ENCODE measurements around the gene LRRN3.
A peak's percentile ranks its signal among the peaks of the same experiment; 100 is the strongest.

The LRRN3 gene

DNA sequence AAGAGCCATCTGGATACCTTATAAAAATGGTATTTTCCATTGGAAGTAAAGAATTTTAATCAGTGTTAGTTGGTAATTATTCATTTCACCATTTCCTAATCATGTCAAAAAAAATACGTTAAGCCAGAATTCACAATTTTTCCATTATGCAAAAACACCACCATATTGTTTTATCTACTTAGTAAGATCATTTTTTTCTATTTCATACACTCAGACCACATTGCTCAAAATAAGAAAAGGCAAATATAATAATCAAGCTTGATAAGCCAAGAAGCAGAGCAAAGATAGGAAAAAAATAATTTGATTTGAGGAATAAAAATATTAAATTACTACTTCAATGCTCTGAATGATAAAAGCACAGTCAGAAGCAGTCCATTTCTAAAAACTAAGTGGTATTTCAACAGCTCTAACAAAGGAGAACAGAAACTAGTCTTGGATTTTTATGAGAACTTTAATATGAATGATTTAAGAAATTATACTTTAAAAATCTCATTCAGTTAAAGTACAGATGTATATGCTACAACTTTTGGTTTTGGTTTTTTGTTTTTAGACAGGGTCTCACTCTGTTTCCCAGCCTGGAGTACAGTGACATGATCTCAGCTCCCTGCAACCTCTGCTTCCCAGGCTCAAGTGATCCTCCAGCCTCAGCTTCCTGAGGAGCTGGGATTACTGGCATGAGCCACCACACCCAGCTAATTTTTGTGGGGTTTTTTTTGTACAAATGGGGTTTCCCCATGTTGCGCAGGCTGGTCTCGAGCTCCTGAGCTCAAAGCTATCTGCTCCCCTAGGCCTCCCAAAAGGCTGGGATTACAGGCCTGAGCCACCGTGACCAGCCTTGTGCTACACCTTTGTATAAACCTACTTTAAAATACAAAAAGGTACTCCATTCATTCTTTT, 46.6 kb downstream of the LRRN3 start:
- Mint-ChIP-seq H3K9me3 (no peaks in the 10 kb centered on the region), H3K4me1 (ENCODE audit: low read depth in 2 of 2) (peaks cover 8 to 14% of the 10 kb centered on the region in 2 donors)

GRCh38 chr7:111138193-111138569, 47.3 kb downstream of the LRRN3 start:
- H3K27me3 Mint-ChIP-seq: no peaks in the 10 kb centered on the region
- peak; percentile 92 for ATAC-seq (replicated peaks)
- peak overlapping the region; percentile 83 to 95 for H3K27ac Mint-ChIP-seq
- peak overlapping the region; percentile 34 to 60 for H3K4me3 Mint-ChIP-seq
- no peaks in the 10 kb centered on the region for H3K36me3 Mint-ChIP-seq (ENCODE audit: insufficient read depth)
- DNase-seq: peak; percentile 26 to 35 (median 34)
- H3K9me3 Mint-ChIP-seq: no peaks in the 10 kb centered on the region
- peaks cover 8 to 14% of the 10 kb centered on the region in 2 donors for H3K4me1 Mint-ChIP-seq (ENCODE audit: low read depth in 2 of 2)

More for the DNA sequence above, 46.6 kb downstream of the LRRN3 start:
- DNase-seq (peak in 2 of 3 experiments; percentile 2 to 6), ATAC-seq (replicated peaks) (peak; percentile 66)
- peak overlapping the region; percentile 83 to 95 for H3K27ac Mint-ChIP-seq
- peak overlapping the region; percentile 34 to 60 for H3K4me3 Mint-ChIP-seq
- no peaks in the 10 kb centered on the region for H3K27me3 Mint-ChIP-seq
- no peaks in the 10 kb centered on the region for H3K36me3 Mint-ChIP-seq (ENCODE audit: insufficient read depth)

DNA sequence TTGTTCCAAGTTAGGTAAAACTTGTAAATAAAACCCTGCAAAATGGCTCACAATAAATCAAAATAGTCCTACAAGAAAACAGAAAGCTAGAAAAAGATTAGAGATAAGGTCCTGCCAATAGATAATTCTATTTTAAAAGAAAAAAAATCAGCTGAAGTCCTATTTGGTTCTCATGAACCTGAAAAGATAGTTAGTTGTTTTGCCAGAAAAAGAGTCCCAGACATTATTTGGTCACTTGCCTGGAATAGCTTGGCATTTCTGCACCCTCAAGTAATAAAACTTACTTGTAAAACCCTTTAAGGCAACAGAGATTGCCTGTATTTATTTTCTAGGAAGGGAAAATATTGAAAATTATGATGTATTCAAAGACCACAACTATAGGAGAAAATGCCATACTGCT, 47.7 kb downstream of the LRRN3 start:
- Mint-ChIP-seq H3K4me3 (peak overlapping the region; percentile 34 to 60), H3K27me3 (no peaks in the 10 kb centered on the region), H3K36me3 (ENCODE audit: insufficient read depth) (no peaks in the 10 kb centered on the region), H3K4me1 (ENCODE audit: low read depth in 2 of 2) (peaks cover 8 to 14% of the 10 kb centered on the region in 2 donors), H3K9me3 (no peaks in the 10 kb centered on the region), H3K27ac (peak overlapping the region; percentile 83 to 95)
- no peak for ATAC-seq (replicated peaks)
- no peak for DNase-seq

GRCh38 chr7:111140091-111140865, 49.4 kb downstream of the LRRN3 start:
- H3K4me1 Mint-ChIP-seq (ENCODE audit: low read depth in 2 of 2): peaks cover 8 to 14% of the 10 kb centered on the region in 2 donors
- no peaks in the 10 kb centered on the region for H3K9me3 Mint-ChIP-seq
- H3K27me3 Mint-ChIP-seq: no peaks in the 10 kb centered on the region
- no peak overlapping the region for H3K4me3 Mint-ChIP-seq
- H3K27ac Mint-ChIP-seq: no peak overlapping the region
- ATAC-seq (replicated peaks) (no peak), DNase-seq (no peak)
- H3K36me3 Mint-ChIP-seq (ENCODE audit: insufficient read depth): no peaks in the 10 kb centered on the region

DNA sequence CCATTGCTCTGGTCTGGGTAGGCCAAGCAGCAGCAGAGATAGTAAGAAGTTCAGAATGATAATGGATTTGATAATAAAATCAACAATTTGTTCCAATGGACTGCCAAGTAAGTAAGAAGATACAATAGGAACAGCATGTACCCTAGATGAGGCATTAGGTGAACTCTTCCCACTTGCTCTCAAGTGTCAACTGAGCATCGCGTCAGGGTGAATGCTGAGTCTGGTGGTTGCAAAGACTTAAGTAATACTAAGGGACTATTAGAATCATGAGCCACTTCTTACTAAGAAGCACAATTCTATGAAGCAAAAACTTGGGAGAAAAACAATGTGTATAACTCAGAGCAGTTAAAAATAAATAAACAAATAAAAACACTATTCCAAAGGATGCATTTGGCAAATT, 54.5 kb downstream of the LRRN3 start:
- ATAC-seq (replicated peaks) (no peak), DNase-seq (no peak)
- Mint-ChIP-seq H3K36me3 (ENCODE audit: insufficient read depth) (no peaks in the 10 kb centered on the region), H3K27ac (no peak overlapping the region), H3K4me1 (ENCODE audit: low read depth in 2 of 2) (no peaks in the 10 kb centered on the region), H3K9me3 (no peaks in the 10 kb centered on the region), H3K27me3 (no peaks in the 10 kb centered on the region), H3K4me3 (no peak overlapping the region)

DNA sequence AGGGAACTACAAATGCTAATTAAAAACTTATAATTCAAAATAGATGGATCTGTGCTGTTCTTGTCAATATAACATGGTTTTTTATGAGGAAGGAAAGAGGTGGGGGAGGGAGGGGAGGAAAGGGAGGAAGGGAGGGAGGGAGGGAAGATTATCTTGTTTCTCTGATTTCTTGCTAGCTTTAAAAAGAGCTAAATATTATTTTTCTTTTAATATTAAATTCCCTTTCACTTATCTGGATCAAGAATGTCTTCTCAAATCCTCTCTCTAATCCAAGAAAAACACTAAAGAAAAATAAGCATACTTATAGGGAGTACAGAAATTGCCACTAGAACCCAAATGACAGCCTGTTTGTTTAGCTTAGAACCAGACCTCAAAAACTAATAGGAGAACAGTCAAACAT, 55.2 kb downstream of the LRRN3 start:
- no peak for ATAC-seq (replicated peaks)
- Mint-ChIP-seq H3K4me3 (no peak overlapping the region), H3K4me1 (ENCODE audit: low read depth in 2 of 2) (no peaks in the 10 kb centered on the region), H3K27ac (no peak overlapping the region), H3K9me3 (no peaks in the 10 kb centered on the region), H3K27me3 (no peaks in the 10 kb centered on the region), H3K36me3 (ENCODE audit: insufficient read depth) (no peaks in the 10 kb centered on the region)
- DNase-seq: no peak

DNA sequence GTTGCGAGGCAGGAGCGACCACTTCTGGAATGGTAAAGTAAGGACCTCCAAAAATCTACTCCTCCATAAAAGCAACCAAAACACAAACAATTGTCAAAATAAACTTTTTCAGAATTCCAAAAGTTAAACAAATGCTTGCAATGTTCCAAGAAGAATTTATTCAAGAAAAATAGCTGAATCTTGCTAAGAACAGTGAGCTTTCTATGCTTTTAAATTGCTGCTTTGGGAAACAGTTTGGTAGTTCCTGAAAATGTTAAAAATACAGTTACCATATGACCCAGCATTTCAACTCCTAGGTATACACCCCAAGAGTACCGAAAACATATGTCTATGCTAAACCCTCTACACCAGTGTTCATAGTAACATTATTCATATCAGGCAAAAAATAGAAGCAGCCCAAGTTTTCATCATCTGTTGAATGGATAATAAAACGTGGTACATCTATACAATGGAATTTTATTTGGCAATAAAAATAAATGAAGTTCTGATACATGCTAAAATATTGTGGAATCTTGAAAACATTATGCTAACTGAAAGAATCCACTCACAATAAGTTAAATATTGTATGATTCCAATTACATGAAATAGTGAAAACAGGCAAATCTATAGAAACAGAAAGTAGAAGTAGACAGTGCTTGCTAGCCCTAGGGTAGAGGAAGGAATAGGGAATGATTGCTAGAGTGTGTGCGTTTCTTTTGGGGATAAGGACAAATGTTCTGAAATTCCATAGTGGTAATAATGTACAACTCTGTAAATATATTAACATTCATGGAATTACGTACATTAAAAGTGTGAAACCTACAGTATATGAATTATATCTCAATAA, 57.0 kb downstream of the LRRN3 start:
- no peaks in the 10 kb centered on the region for H3K4me1 Mint-ChIP-seq (ENCODE audit: low read depth in 2 of 2)
- ATAC-seq (replicated peaks) (no peak), DNase-seq (no peak)
- H3K9me3 Mint-ChIP-seq: no peaks in the 10 kb centered on the region
- no peak overlapping the region for H3K4me3 Mint-ChIP-seq
- H3K27me3 Mint-ChIP-seq: no peaks in the 10 kb centered on the region
- no peak overlapping the region for H3K27ac Mint-ChIP-seq
- H3K36me3 Mint-ChIP-seq (ENCODE audit: insufficient read depth): no peaks in the 10 kb centered on the region

GRCh38 chr7:111150709-111151108, 59.8 kb downstream of the LRRN3 start:
- Mint-ChIP-seq H3K36me3 (ENCODE audit: insufficient read depth) (no peaks in the 10 kb centered on the region), H3K9me3 (no peaks in the 10 kb centered on the region), H3K4me1 (ENCODE audit: low read depth in 2 of 2) (no peaks in the 10 kb centered on the region), H3K4me3 (no peak overlapping the region), H3K27ac (no peak overlapping the region), H3K27me3 (no peaks in the 10 kb centered on the region)
- DNase-seq (no peak), ATAC-seq (replicated peaks) (no peak)

GRCh38 chr7:111159426-111159825, 68.5 kb downstream of the LRRN3 start:
- ATAC-seq (replicated peaks) (no peak), DNase-seq (no peak)
- H3K27ac Mint-ChIP-seq: no peak overlapping the region
- H3K9me3 Mint-ChIP-seq: no peaks in the 10 kb centered on the region
- no peaks in the 10 kb centered on the region for H3K27me3 Mint-ChIP-seq
- H3K36me3 Mint-ChIP-seq (ENCODE audit: insufficient read depth): no peaks in the 10 kb centered on the region
- no peak overlapping the region for H3K4me3 Mint-ChIP-seq
- H3K4me1 Mint-ChIP-seq (ENCODE audit: low read depth in 2 of 2): no peaks in the 10 kb centered on the region

- no peaks in the 10 kb centered on the region for H3K4me1 Mint-ChIP-seq (ENCODE audit: low read depth in 2 of 2)
- no peaks in the 10 kb centered on the region for H3K36me3 Mint-ChIP-seq (ENCODE audit: insufficient read depth)
- no peak overlapping the region for H3K4me3 Mint-ChIP-seq
- H3K27me3 Mint-ChIP-seq: no peaks in the 10 kb centered on the region
- DNase-seq (no peak), ATAC-seq (replicated peaks) (no peak)
- no peak overlapping the region for H3K27ac Mint-ChIP-seq
- no peaks in the 10 kb centered on the region for H3K9me3 Mint-ChIP-seq
Measured at GRCh38 chr7:111160297-111160696, 69.4 kb downstream of the LRRN3 start.

- Mint-ChIP-seq H3K4me1 (ENCODE audit: low read depth in 2 of 2) (no peaks in the 10 kb centered on the region), H3K4me3 (no peak overlapping the region), H3K9me3 (no peaks in the 10 kb centered on the region), H3K27me3 (no peaks in the 10 kb centered on the region), H3K27ac (no peak overlapping the region), H3K36me3 (ENCODE audit: insufficient read depth) (no peaks in the 10 kb centered on the region)
- no peak for DNase-seq
- ATAC-seq (replicated peaks): no peak
Measured at GRCh38 chr7:111162692-111163091, 71.8 kb downstream of the LRRN3 start.

DNA sequence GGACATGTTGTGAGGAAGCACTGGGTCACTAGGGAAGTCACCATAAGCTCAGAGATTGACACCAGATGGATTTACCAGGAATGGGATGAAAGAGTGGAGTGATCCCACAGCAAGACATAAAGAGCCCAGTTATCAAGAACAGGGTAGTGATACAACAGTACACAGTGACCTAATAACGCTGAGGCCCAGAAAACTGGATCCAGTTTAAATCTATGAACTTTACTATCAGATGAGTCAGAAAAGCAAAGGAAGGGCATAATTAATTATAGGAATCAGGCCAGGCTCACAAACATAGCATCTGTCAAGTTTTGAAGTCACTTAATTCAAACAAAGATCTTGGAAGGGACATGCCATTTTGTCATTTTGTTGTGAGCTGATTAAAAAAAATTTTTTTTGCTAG, 73.5 kb downstream of the LRRN3 start:
- Mint-ChIP-seq H3K27me3 (no peaks in the 10 kb centered on the region), H3K27ac (no peak overlapping the region), H3K36me3 (ENCODE audit: insufficient read depth) (no peaks in the 10 kb centered on the region), H3K4me1 (ENCODE audit: low read depth in 2 of 2) (no peaks in the 10 kb centered on the region), H3K4me3 (no peak overlapping the region), H3K9me3 (no peaks in the 10 kb centered on the region)
- no peak for ATAC-seq (replicated peaks)
- no peak for DNase-seq

- Mint-ChIP-seq H3K27ac (no peak overlapping the region), H3K4me3 (no peak overlapping the region), H3K27me3 (no peaks in the 10 kb centered on the region), H3K4me1 (ENCODE audit: low read depth in 2 of 2) (no peaks in the 10 kb centered on the region), H3K9me3 (no peaks in the 10 kb centered on the region), H3K36me3 (ENCODE audit: insufficient read depth) (no peaks in the 10 kb centered on the region)
- DNase-seq (no peak), ATAC-seq (replicated peaks) (no peak)
Measured at GRCh38 chr7:111168182-111168581, 77.3 kb downstream of the LRRN3 start.

Measured in effector memory CD8-positive, alpha-beta T cell (primary cell).